Trophoblast cell (in vitro differentiated cells and primary cell): ENCODE data around the gene TET2.

Experiments used
- DNase-seq, 2 donors: peaks; one replicate each; pipeline ENCODE4 v3.0.0-alpha.2; 2016
- H2AFZ ChIP-seq: 2 replicates; pipeline ENCODE4 v1.6.1; 2013; ENCODE audit warnings: low read length, moderate library complexity, mild to moderate bottlenecking; ENCODE audit not compliant: insufficient read depth, poor library complexity
- H2AK5ac ChIP-seq: 2 replicates; pipeline ENCODE4 v1.6.1; 2013; ENCODE audit warnings: mild to moderate bottlenecking, low read length
- H2BK120ac ChIP-seq: 2 replicates; pipeline ENCODE4 v1.6.1; 2013; ENCODE audit warnings: low read length, mild to moderate bottlenecking, moderate library complexity; ENCODE audit not compliant: insufficient read depth, poor library complexity
- H2BK12ac ChIP-seq: 2 replicates; pipeline ENCODE4 v1.6.1; 2013; ENCODE audit warnings: mild to moderate bottlenecking, low read length, moderate library complexity
- H2BK5ac ChIP-seq: 2 replicates; pipeline ENCODE4 v1.6.1; 2013; ENCODE audit warnings: low read length, low read depth, moderate library complexity, mild to moderate bottlenecking; ENCODE audit not compliant: poor library complexity
- H3K14ac ChIP-seq: 2 replicates; pipeline ENCODE4 v1.6.1; 2013; ENCODE audit warnings: mild to moderate bottlenecking, low read length
- H3K18ac ChIP-seq: 2 replicates; pipeline ENCODE4 v1.6.1; 2013; ENCODE audit warnings: mild to moderate bottlenecking, low read length
- H3K23ac ChIP-seq: 2 replicates; pipeline ENCODE4 v1.6.1; 2013; ENCODE audit warnings: low read length
- H3K27ac ChIP-seq: 2 replicates; pipeline ENCODE4 v1.5.1; 2013; ENCODE audit warnings: low read depth, mild to moderate bottlenecking, inconsistent platforms, low read length, moderate library complexity
- H3K27me3 ChIP-seq: 2 replicates; pipeline ENCODE4 v1.6.1; 2013; ENCODE audit warnings: inconsistent platforms, mild to moderate bottlenecking, low read length, moderate library complexity; ENCODE audit not compliant: insufficient read depth
- H3K36me3 ChIP-seq, 2 experiments: 1 replicate in 1 of 2; 2 replicates in 1 of 2; pipeline ENCODE4 v1.6.1; 2013; ENCODE audit warnings: low read length in 2 of 2, mild to moderate bottlenecking in 2 of 2, moderate library complexity in 1 of 2; ENCODE audit not compliant: insufficient read depth in 2 of 2, control insufficient read depth in 1 of 2
- H3K4ac ChIP-seq: 2 replicates; pipeline ENCODE4 v1.6.1; 2013; ENCODE audit warnings: low read depth, mild to moderate bottlenecking, low read length, moderate library complexity
- H3K4me1 ChIP-seq, 2 experiments: 1 replicate in 1 of 2; 2 replicates in 1 of 2; pipeline ENCODE4 v1.6.1; 2013; ENCODE audit warnings: low read length in 2 of 2, mild to moderate bottlenecking in 2 of 2, moderate library complexity in 1 of 2; ENCODE audit not compliant: insufficient read depth in 2 of 2, control insufficient read depth in 1 of 2
- H3K4me2 ChIP-seq: 2 replicates; pipeline ENCODE4 v1.6.1; 2013; ENCODE audit warnings: inconsistent platforms, mild to moderate bottlenecking, low read length, moderate library complexity
- H3K4me3 ChIP-seq: 2 replicates; pipeline ENCODE4 v1.5.1; 2013; ENCODE audit warnings: mild to moderate bottlenecking, low read depth, low read length, inconsistent platforms
- H3K79me1 ChIP-seq: one replicate; pipeline ENCODE4 v1.6.1; 2013; ENCODE audit warnings: low read length
- H3K79me2 ChIP-seq: 2 replicates; pipeline ENCODE4 v1.6.1; 2013; ENCODE audit warnings: low read length, mild to moderate bottlenecking; ENCODE audit not compliant: control insufficient read depth, insufficient read depth, poor library complexity
- H3K9ac ChIP-seq: 2 replicates; pipeline ENCODE4 v1.6.1; 2013; ENCODE audit warnings: mild to moderate bottlenecking, low read length
- H3K9me3 ChIP-seq: 2 replicates; pipeline ENCODE4 v1.6.1; 2013; ENCODE audit warnings: low read depth, mild to moderate bottlenecking, control low read depth, inconsistent platforms, low read length; ENCODE audit not compliant: insufficient read depth
- H4K12ac ChIP-seq: 2 replicates; pipeline ENCODE4 v1.6.1; 2013; ENCODE audit warnings: low read depth, mild to moderate bottlenecking, low read length, moderate library complexity
- H4K8ac ChIP-seq: 2 replicates; pipeline ENCODE4 v1.6.1; 2013; ENCODE audit warnings: low read depth, mild to moderate bottlenecking, low read length, moderate library complexity
- H4K91ac ChIP-seq: one replicate; pipeline ENCODE4 v1.6.1; 2013; ENCODE audit warnings: low read depth, mild to moderate bottlenecking, low read length, moderate library complexity
- WGBS: extraction: QIAGEN DNeasy Blood & Tissue Kit; methylation state at CpG from one replicate; pipeline ENCODE4 v1.1.7; 2013; ENCODE audit warnings: missing lambda C conversion rate; ENCODE audit not compliant: insufficient read length, insufficient coverage; ENCODE audit errors: extremely low coverage; 5-methylcytosine and 5-hydroxymethylcytosine counted together

TET2 gene

GRCh38 chr4:105193536-105193935, 46.9 kb downstream of the TET2 start:
- no peak overlapping the region for H4K8ac ChIP-seq
- no peak overlapping the region for H2AK5ac ChIP-seq
- H3K18ac ChIP-seq: no peak overlapping the region
- H3K9ac ChIP-seq: no peak overlapping the region
- 100% methylated on average over 2 of the region's 3 CpGs for WGBS
- H3K36me3 ChIP-seq: peaks cover 0 to 2% of the 10 kb centered on the region in 2 experiments
- H4K12ac ChIP-seq: no peak overlapping the region
- H4K91ac ChIP-seq: no peak overlapping the region
- no peaks in the 10 kb centered on the region for H3K27me3 ChIP-seq
- no peak for DNase-seq
- H2BK5ac ChIP-seq: no peak overlapping the region
- no peak overlapping the region for H3K23ac ChIP-seq
- no peak overlapping the region for H2AFZ ChIP-seq
- H3K27ac ChIP-seq: no peak overlapping the region
- no peak overlapping the region for H3K14ac ChIP-seq
- no peak overlapping the region for H2BK120ac ChIP-seq
- no peak overlapping the region for H2BK12ac ChIP-seq
- no peak overlapping the region for H3K4me3 ChIP-seq
- H3K79me2 ChIP-seq: no peaks in the 10 kb centered on the region
- H3K79me1 ChIP-seq: no peaks in the 10 kb centered on the region
- peaks cover 0 to 1% of the 10 kb centered on the region in 2 experiments for H3K4me1 ChIP-seq
- H3K4me2 ChIP-seq: no peak overlapping the region
- no peaks in the 10 kb centered on the region for H3K9me3 ChIP-seq
- H3K4ac ChIP-seq: no peak overlapping the region

- Histone ChIP-seq H3K23ac (no peak overlapping the region), H3K79me1 (no peaks in the 10 kb centered on the region), H3K27me3 (no peaks in the 10 kb centered on the region), H4K12ac (no peak overlapping the region), H3K9me3 (no peaks in the 10 kb centered on the region), H3K4me2 (no peak overlapping the region), H3K4me1 (peaks cover 0 to 1% of the 10 kb centered on the region in 2 experiments), H2AFZ (no peak overlapping the region), H4K91ac (no peak overlapping the region), H3K4me3 (no peak overlapping the region), H2BK120ac (no peak overlapping the region), H3K36me3 (peaks cover 0 to 2% of the 10 kb centered on the region in 2 experiments), H2BK12ac (no peak overlapping the region), H3K18ac (no peak overlapping the region), H2AK5ac (no peak overlapping the region), H3K27ac (no peak overlapping the region), H3K9ac (no peak overlapping the region), H3K4ac (no peak overlapping the region), H3K79me2 (no peaks in the 10 kb centered on the region), H3K14ac (no peak overlapping the region), H2BK5ac (no peak overlapping the region), H4K8ac (no peak overlapping the region)
- DNase-seq: peak in 1 of 2 donors; percentile 54
Observed at GRCh38 chr4:105194328-105195231, 47.9 kb downstream of the TET2 start.

DNA sequence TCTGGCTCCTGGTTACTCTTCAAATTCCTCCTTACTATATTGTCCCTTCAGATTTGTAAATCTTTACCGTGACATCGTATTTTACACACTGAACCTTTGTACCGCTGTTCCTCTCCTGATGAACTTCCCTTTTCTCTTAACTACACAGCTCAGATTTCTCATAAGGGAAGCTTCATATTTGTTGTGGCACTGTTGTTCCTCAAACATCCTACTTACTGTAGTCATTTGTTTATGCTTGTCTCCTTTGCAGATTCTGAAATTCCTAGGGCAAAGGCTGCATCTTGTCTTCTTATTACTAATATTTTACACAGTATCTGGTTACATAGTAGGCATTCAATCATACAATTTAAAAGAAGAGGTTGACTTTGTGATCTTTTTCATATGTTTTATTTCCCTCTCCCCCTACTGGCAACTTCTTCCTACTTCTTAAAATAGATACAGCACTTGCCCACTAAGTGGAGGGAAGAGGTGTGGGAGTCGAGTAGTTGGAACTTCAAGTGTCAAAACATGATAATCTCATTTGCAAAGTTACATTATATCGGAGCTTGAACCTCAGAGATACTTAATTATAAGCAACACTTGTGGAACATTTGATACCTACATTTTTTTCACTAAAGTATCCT, 50.0 kb downstream of the TET2 start:
- Histone ChIP-seq H3K4ac (no peak overlapping the region), H2BK12ac (no peak overlapping the region), H3K4me1 (peaks cover 0 to 1% of the 10 kb centered on the region in 2 experiments), H3K79me1 (no peaks in the 10 kb centered on the region), H4K8ac (no peak overlapping the region), H3K9me3 (no peaks in the 10 kb centered on the region), H3K27ac (no peak overlapping the region), H3K4me3 (no peak overlapping the region), H3K23ac (no peak overlapping the region), H2AK5ac (no peak overlapping the region), H2AFZ (no peak overlapping the region), H4K91ac (no peak overlapping the region), H3K36me3 (no peaks in the 10 kb centered on the region), H3K18ac (no peak overlapping the region), H4K12ac (no peak overlapping the region), H3K9ac (no peak overlapping the region), H3K27me3 (no peaks in the 10 kb centered on the region), H3K4me2 (no peak overlapping the region), H2BK120ac (no peak overlapping the region), H2BK5ac (no peak overlapping the region), H3K14ac (no peak overlapping the region), H3K79me2 (no peaks in the 10 kb centered on the region)
- DNase-seq: peak in 1 of 2 donors; percentile 40
- no CpG with 5 or more reads among the region's 5 CpGs for WGBS

DNA sequence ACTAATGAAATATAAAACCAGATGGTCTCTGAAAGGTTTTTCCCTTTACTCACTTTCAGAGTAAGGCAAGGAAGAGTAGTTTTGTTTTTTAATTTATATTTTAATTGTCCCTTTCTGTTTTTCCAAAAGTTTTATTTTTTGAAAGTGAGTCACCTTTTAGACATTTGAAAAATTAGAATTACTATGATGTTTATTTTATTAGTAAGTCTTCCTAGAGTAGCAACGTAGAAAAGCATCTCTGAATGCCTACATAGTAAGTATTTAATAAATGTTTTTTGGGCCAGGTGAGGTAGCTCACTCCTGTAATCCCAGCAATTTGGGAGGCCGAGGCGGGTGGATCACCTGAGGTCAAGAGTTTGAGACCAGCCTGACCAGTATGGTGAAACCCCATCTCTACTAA, 51.1 kb downstream of the TET2 start:
- Histone ChIP-seq H2BK5ac (no peak overlapping the region), H4K8ac (no peak overlapping the region), H3K36me3 (no peaks in the 10 kb centered on the region), H3K9ac (no peak overlapping the region), H2BK120ac (no peak overlapping the region), H2AK5ac (no peak overlapping the region), H3K4me3 (no peak overlapping the region), H3K4me2 (no peak overlapping the region), H2BK12ac (no peak overlapping the region), H3K27ac (no peak overlapping the region), H3K27me3 (no peaks in the 10 kb centered on the region), H3K4me1 (peaks cover 0 to 1% of the 10 kb centered on the region in 2 experiments), H3K18ac (no peak overlapping the region), H3K79me2 (no peaks in the 10 kb centered on the region), H3K9me3 (no peaks in the 10 kb centered on the region), H3K79me1 (no peaks in the 10 kb centered on the region), H3K23ac (no peak overlapping the region), H4K12ac (no peak overlapping the region), H2AFZ (no peak overlapping the region), H4K91ac (no peak overlapping the region), H3K4ac (no peak overlapping the region), H3K14ac (no peak overlapping the region)
- peak; percentile 31 to 77 for DNase-seq
- no CpG with 5 or more reads among the region's 3 CpGs for WGBS
